Breast epithelium (tissue), 3 donors: ENCODE measurements around the gene OSCP1.

Source experiments
- POLR2A ChIP-seq: fragments of 450-650 bp; IDR thresholded peaks from one replicate; pipeline ENCODE4 v1.6.1; 2016; ENCODE audit warnings: antibody characterized with exemption, mild to moderate bottlenecking, moderate library complexity
- TF ChIP-seq, protein P1 (sequence below), 3 donors: fragments of 450-650 bp; IDR thresholded peaks; one replicate each; pipeline ENCODE4 v1.5.1; 2016 to 2017; ENCODE audit warnings: antibody characterized with exemption in 3 of 3, mild to moderate bottlenecking in 3 of 3, moderate library complexity in 3 of 3

DNA sequence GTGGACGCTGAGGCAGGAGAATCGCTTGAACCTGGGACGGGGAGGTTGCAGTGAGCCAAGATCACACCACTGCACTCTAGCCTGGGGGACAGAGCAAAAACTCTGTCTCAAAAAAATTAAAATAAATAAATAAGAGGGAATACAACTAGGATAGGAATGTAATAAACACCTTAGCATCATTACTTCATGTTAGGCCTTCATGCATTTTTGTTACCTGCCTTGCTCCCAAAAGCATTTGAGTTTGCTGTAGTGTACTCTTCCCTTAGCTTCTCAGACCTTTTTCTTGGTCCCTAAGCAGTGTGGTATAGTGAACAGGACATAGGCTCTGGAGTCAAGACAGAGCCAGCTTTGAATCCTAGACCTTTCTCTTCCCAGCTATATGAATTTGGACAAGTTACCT lies 2.8 kb upstream of the OSCP1 start:
- TF ChIP-seq POLR2A: no peak
- TF ChIP-seq, protein P1, sequence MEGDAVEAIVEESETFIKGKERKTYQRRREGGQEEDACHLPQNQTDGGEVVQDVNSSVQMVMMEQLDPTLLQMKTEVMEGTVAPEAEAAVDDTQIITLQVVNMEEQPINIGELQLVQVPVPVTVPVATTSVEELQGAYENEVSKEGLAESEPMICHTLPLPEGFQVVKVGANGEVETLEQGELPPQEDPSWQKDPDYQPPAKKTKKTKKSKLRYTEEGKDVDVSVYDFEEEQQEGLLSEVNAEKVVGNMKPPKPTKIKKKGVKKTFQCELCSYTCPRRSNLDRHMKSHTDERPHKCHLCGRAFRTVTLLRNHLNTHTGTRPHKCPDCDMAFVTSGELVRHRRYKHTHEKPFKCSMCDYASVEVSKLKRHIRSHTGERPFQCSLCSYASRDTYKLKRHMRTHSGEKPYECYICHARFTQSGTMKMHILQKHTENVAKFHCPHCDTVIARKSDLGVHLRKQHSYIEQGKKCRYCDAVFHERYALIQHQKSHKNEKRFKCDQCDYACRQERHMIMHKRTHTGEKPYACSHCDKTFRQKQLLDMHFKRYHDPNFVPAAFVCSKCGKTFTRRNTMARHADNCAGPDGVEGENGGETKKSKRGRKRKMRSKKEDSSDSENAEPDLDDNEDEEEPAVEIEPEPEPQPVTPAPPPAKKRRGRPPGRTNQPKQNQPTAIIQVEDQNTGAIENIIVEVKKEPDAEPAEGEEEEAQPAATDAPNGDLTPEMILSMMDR (IDR thresholded peaks at IDR 0.05): no peak
